HPDE6-E6E7 (cell line): ENCODE measurements around the gene CIT.

Source experiments
- DNase-seq: peaks from one replicate; pipeline ENCODE4 v3.0.0; 2011; ENCODE audit warnings: missing footprints; ENCODE audit errors: extremely low spot score

The CIT gene

GRCh38 chr12:119649202-119649808 lies 227.8 kb downstream of the CIT start:
- no peak for DNase-seq

- DNase-seq = no peak
These were observed 231.5 kb downstream of the CIT start for GRCh38 chr12:119645535-119646059.

GRCh38 chr12:119644930-119645329 lies 232.2 kb downstream of the CIT start:
- DNase-seq = no peak

GRCh38 chr12:119642986-119643385 lies 234.1 kb downstream of the CIT start:
- DNase-seq = no peak
